Lung (tissue), 12 donors: ENCODE results near the gene SMARCA2. TPM values are rescaled to one million over a fixed set of nuclear protein-coding genes. Genes with fewer than 3 reads are reported as not detected.

Experiments used
- ATAC-seq: fragments of 200-7000 bp; cut with Tn5 transposase; one replicate; pipeline ENCODE4 v1.9.1; 2020; ENCODE audit warnings: moderate number of reproducible peaks; ENCODE audit not compliant: insufficient read depth, low FRiP score
- DNase-seq, 3 donors: peaks; one replicate each; pipeline ENCODE4 v3.0.0-alpha.2; 2013 to 2017
- H3K27ac ChIP-seq, 2 donors: one replicate each; pipeline ENCODE4 v1.5.1; 2013; ENCODE audit warnings: mild to moderate bottlenecking in 2 of 2, moderate library complexity in 2 of 2, control low read depth in 1 of 2, inconsistent platforms in 1 of 2, low read depth in 1 of 2, low read length in 1 of 2
- H3K27me3 ChIP-seq, 3 donors: one replicate each; pipeline ENCODE4 v1.5.1; 2013; ENCODE audit warnings: low read length in 2 of 3; ENCODE audit not compliant: control insufficient read depth in 3 of 3, insufficient read depth in 3 of 3
- H3K36me3 ChIP-seq, 4 donors: one replicate each; pipeline ENCODE4 v1.5.1; 2013; ENCODE audit warnings: low read length in 4 of 4, mild to moderate bottlenecking in 1 of 4, moderate library complexity in 1 of 4; ENCODE audit not compliant: control insufficient read depth in 4 of 4, insufficient read depth in 4 of 4
- H3K4me1 ChIP-seq, 5 donors: one replicate each; pipeline ENCODE4 v1.5.1; 2013; ENCODE audit warnings: low read length in 5 of 5, mild to moderate bottlenecking in 2 of 5, moderate library complexity in 1 of 5; ENCODE audit not compliant: control insufficient read depth in 5 of 5, insufficient read depth in 5 of 5
- H3K4me3 ChIP-seq: one replicate; pipeline ENCODE4 v1.5.1; 2013; ENCODE audit warnings: mild to moderate bottlenecking, control low read depth, moderate library complexity
- H3K9ac ChIP-seq, 2 donors: one replicate each; pipeline ENCODE4 v1.5.1; 2013; ENCODE audit warnings: low read length in 2 of 2, control low read depth in 1 of 2; ENCODE audit not compliant: insufficient read depth in 1 of 2
- H3K9me3 ChIP-seq, 4 donors: one replicate each; pipeline ENCODE4 v1.5.1; 2013; ENCODE audit warnings: low read length in 3 of 4, mild to moderate bottlenecking in 1 of 4, moderate library complexity in 1 of 4; ENCODE audit not compliant: control insufficient read depth in 4 of 4, insufficient read depth in 3 of 4
- CTCF ChIP-seq: IDR thresholded peaks from 2 replicates; pipeline ENCODE4 v1.5.1; 2012; ENCODE audit warnings: mild to moderate bottlenecking; ENCODE audit errors: control extremely low read depth, extremely low read depth
- WGBS, 2 donors: extraction: QIAGEN DNeasy Blood & Tissue Kit; methylation state at CpG; one replicate each; pipeline ENCODE4 v1.1.7; 2013; 5-methylcytosine and 5-hydroxymethylcytosine counted together
- polyA plus RNA-seq, 2 donors: library from polyadenylated mRNA; stranded (reverse); fragments of 200-250 nt; gene quantifications; one replicate each; pipeline ENCODE4 v1.2.1, GENCODE V29; 2013
- total RNA-seq, 2 donors: library from RNA; depleted of rRNA in 1 of 2; stranded (reverse); fragments of >200 nt in 1 of 2; gene quantifications; one replicate each; pipeline ENCODE4 v1.2.1, GENCODE V29; 2014 to 2021
- donor health status: control.
- donor health status: control.
- donor health status: Bipolar disorder and iron deficiency.
- donor health status: healthy.
- donor health status: DM: yes; HTN: yes; CAD: no.

SMARCA2 gene
- total and polyA plus RNA-seq, 4 donors = 30.0 to 196 (median 80.2) TPM

- no peak for TF ChIP-seq CTCF
- peaks cover 11 to 43% (median 24%) of the 10 kb centered on the region in 5 donors for H3K4me1 ChIP-seq
- no peak for ATAC-seq
- peaks cover 0 to 3% (median 1%) of the 10 kb centered on the region in 4 donors for H3K36me3 ChIP-seq
- WGBS, 2 donors = 16 to 36% methylated on average over 5 of the region's 5 CpGs
- peak overlapping the region; percentile 36 to 64 for H3K27ac ChIP-seq
- DNase-seq = no peak
- H3K9me3 ChIP-seq = no peaks in the 10 kb centered on the region
- no peak overlapping the region for H3K4me3 ChIP-seq
- H3K27me3 ChIP-seq = no peaks in the 10 kb centered on the region
- no peak overlapping the region for H3K9ac ChIP-seq
Observed at GRCh38 chr9:2024888-2025782, 10.0 kb downstream of the SMARCA2 start.

- Histone ChIP-seq H3K27ac (peak overlapping the region; percentile 35 to 36), H3K4me3 (no peak overlapping the region), H3K27me3 (no peaks in the 10 kb centered on the region), H3K9ac (no peak overlapping the region), H3K9me3 (no peaks in the 10 kb centered on the region), H3K4me1 (peaks cover 11 to 48% (median 26%) of the 10 kb centered on the region in 5 donors), H3K36me3 (peaks cover 0 to 4% (median 3%) of the 10 kb centered on the region in 4 donors)
- WGBS, 2 donors = 33 to 46% methylated on average over 9 of the region's 9 CpGs
- ATAC-seq (no peak), DNase-seq (peak in 1 of 3 donors; percentile 24)
- no peak for TF ChIP-seq CTCF
Observed at GRCh38 chr9:2026220-2026997, 11.3 kb downstream of the SMARCA2 start.

- no peak for DNase-seq
- Histone ChIP-seq H3K4me1 (peaks cover 9 to 47% (median 22%) of the 10 kb centered on the region in 5 donors), H3K27me3 (no peaks in the 10 kb centered on the region), H3K36me3 (peaks cover 0 to 8% (median 4%) of the 10 kb centered on the region in 4 donors), H3K27ac (no peak overlapping the region), H3K9ac (no peak overlapping the region), H3K9me3 (no peaks in the 10 kb centered on the region), H3K4me3 (no peak overlapping the region)
- ATAC-seq = no peak
- no peak for TF ChIP-seq CTCF
- 92% methylated on average over 5 of the region's 5 CpGs for WGBS, 2 donors
Observed at GRCh38 chr9:2027543-2028160, 12.5 kb downstream of the SMARCA2 start.
